HepG2 (cell line): Measurements from ENCODE around the gene IFNA6. TPM values are rescaled to one million over a fixed set of nuclear protein-coding genes. Genes with fewer than 3 reads are reported as not detected.
A peak's percentile ranks its signal among the peaks of the same experiment; 100 is the strongest.

Experiments
- ARID5B ChIP-seq: IDR thresholded peaks from 2 replicates; pipeline ENCODE4 v1.4.0; 2020; ENCODE audit warnings: mild to moderate bottlenecking, missing genetic modification reagents
- BHLHE40 ChIP-seq: IDR thresholded peaks from 2 replicates; pipeline ENCODE4 v1.6.1; 2011; ENCODE audit warnings: low read length, improper control_type of control experiment
- KAT2B ChIP-seq: fragments of 150-350 bp; IDR thresholded peaks from 2 replicates; pipeline ENCODE4 v1.6.1; 2014; ENCODE audit warnings: low read depth, low read length, borderline replicate concordance
- KDM2A ChIP-seq: sonication (generic); formaldehyde crosslinking; IDR thresholded peaks from 2 replicates; pipeline ENCODE4 v1.4.0; 2020; ENCODE audit warnings: low read depth, missing genetic modification reagents, borderline replicate concordance
- KDM4B ChIP-seq: sonication (generic); formaldehyde crosslinking; IDR thresholded peaks from 2 replicates; pipeline ENCODE4 v1.4.0; 2020; ENCODE audit warnings: missing genetic modification reagents
- RAD21 ChIP-seq: fragments of 450-650 bp; formaldehyde crosslinking; IDR thresholded peaks from 2 replicates; pipeline ENCODE4 v1.5.0; 2020; ENCODE audit warnings: mild to moderate bottlenecking
- STAG1 ChIP-seq: sonication (generic); formaldehyde crosslinking; IDR thresholded peaks from 2 replicates; pipeline ENCODE4 v1.4.0; 2020; ENCODE audit warnings: missing genetic modification reagents
- TEAD3 ChIP-seq: optimal IDR thresholded peaks from 2 replicates; pipeline ENCODE3; 2016; ENCODE audit warnings: borderline replicate concordance
- USF2 ChIP-seq, 2 experiments: sonication (generic) in 1 of 2; formaldehyde crosslinking in 1 of 2; IDR thresholded peaks; 2 replicates each; pipeline versions ENCODE4 v1.5.1 to v1.6.1; 2011 to 2020; ENCODE audit warnings: borderline replicate concordance in 1 of 2, low read depth in 1 of 2, low read length in 1 of 2, mild to moderate bottlenecking in 1 of 2, missing genetic modification reagents in 1 of 2, moderate library complexity in 1 of 2
- ZBTB7A ChIP-seq: sonication (generic); formaldehyde crosslinking; IDR thresholded peaks from 2 replicates; pipeline ENCODE4 v1.8.0; 2022; ENCODE audit warnings: mild to moderate bottlenecking, missing genetic modification reagents
- ZFP91 ChIP-seq: sonication (generic); formaldehyde crosslinking; IDR thresholded peaks from 2 replicates; pipeline ENCODE4 v1.9.0; 2022; ENCODE audit warnings: missing genetic modification reagents, mild to moderate bottlenecking, borderline replicate concordance
- ZNF296 ChIP-seq: sonication (generic); formaldehyde crosslinking; conservative IDR thresholded peaks from 2 replicates; pipeline ENCODE4 v1.5.0; 2020; ENCODE audit warnings: mild to moderate bottlenecking, missing genetic modification reagents
- ZNF558 ChIP-seq: sonication (generic); formaldehyde crosslinking; IDR thresholded peaks from 2 replicates; pipeline ENCODE4 v1.9.0; 2022; ENCODE audit warnings: mild to moderate bottlenecking, missing genetic modification reagents, borderline replicate concordance
- ZNF563 ChIP-seq: sonication (generic); formaldehyde crosslinking; IDR thresholded peaks from 2 replicates; pipeline ENCODE4 v1.8.0; 2022; ENCODE audit warnings: mild to moderate bottlenecking, moderate library complexity, missing genetic modification reagents
- ZNF768 ChIP-seq: sonication (generic); formaldehyde crosslinking; IDR thresholded peaks from 2 replicates; pipeline ENCODE4 v1.4.0; 2020; ENCODE audit warnings: missing genetic modification reagents
- polyA plus RNA-seq, 8 experiments: library from polyadenylated mRNA; depleted of rRNA in 3 of 8; stranded (reverse) in 7 of 8; unstranded in 1 of 8; fragments of >200 nt; fragmentation: Illumina TruSeq in 4 of 8; extraction: Trizol in 4 of 8; gene quantifications; 2 replicates each; pipeline versions ENCODE4 v1.2.1 to v1.2.3, GENCODE V29; 2011 to 2016; ENCODE audit warnings: low read depth in 4 of 8, missing spikeins in 1 of 8, mixed read lengths in 1 of 8; ENCODE audit not compliant: insufficient read depth in 1 of 8
- total RNA-seq, 5 experiments: library from RNA; depleted of rRNA; stranded (reverse); fragments of >200 nt; fragmentation: Illumina TruSeq; extraction: Trizol; gene quantifications; 2 replicates each; pipeline ENCODE4 v1.2.3, GENCODE V29; 2016; ENCODE audit warnings: low read depth in 1 of 5

The IFNA6 gene
- total and polyA plus RNA-seq, 2 of the 13 experiments (the other 11 are each of a cell fraction or from before 2014, with no cell fraction given) = not detected

GRCh38 chr9:21395778-21396717 lies 45.4 kb upstream of the IFNA6 start (continued):
- no peak for TF ChIP-seq USF2 (IDR thresholded peaks at IDR 0.05; ENCODE audit: low read depth, low read length)
- no peak for TF ChIP-seq USF2 (CRISPR knock-in tag; IDR thresholded peaks at IDR 0.05; ENCODE audit: borderline replicate concordance)
- TF ChIP-seq ARID5B (CRISPR knock-in tag) = 0 out of 2 replicates have a peak, but pooled peaks have one; percentile 31
- peak; percentile 30; the same call in 1 of the 2 replicates for TF ChIP-seq ZNF768 (CRISPR knock-in tag)
- TF ChIP-seq TEAD3 (CRISPR knock-in tag) = peak; percentile 14
- TF ChIP-seq KDM4B (CRISPR knock-in tag) = 0 out of 2 replicates have a peak, but pooled peaks have one; percentile 32
- peak; percentile 41 for TF ChIP-seq STAG1 (CRISPR knock-in tag)
- peak; percentile 98 for TF ChIP-seq ZBTB7A (CRISPR knock-in tag)
- TF ChIP-seq ZNF296 = no peak
- peak; percentile 36; the same call in 1 of the 2 replicates for TF ChIP-seq ZFP91 (CRISPR knock-in tag)
- peak; percentile 67; the same call in 1 of the 2 replicates for TF ChIP-seq KDM2A (CRISPR knock-in tag)
- TF ChIP-seq BHLHE40 = peak; percentile 42; the same call in 1 of the 2 replicates
- peak; percentile 65 for TF ChIP-seq RAD21
- TF ChIP-seq ZNF558 (CRISPR knock-in tag) = 0 out of 2 replicates have a peak, but pooled peaks have one; percentile 35
- no peak for TF ChIP-seq KAT2B
- TF ChIP-seq ZNF563 = no peak
